Measurements from ENCODE around the gene SLC36A3.
"Not testable (repeated sequence)": the region's sequence is repeated elsewhere in the genome, so short reads cannot be mapped to it uniquely, and the experiment has no call there.

The SLC36A3 gene

GRCh38 chr5:151303666-151304065, at the start of gene SLC36A3:
SLC36A3 (minus strand) TSS chr5:151303766; CDS start chr5:151303354, 412 bp downstream.
- no peak for DNase-seq

- DNase-seq: no peak
Measured at GRCh38 chr5:151351671-151352070, 48.1 kb upstream of the SLC36A3 start.

- no peak for DNase-seq
Measured at GRCh38 chr5:151348789-151349188, 45.2 kb upstream of the SLC36A3 start.

GRCh38 chr5:151347369-151347768, 43.8 kb upstream of the SLC36A3 start, which contains the start of gene SLC36A2:
SLC36A2 (minus strand) TSS chr5:151347559; CDS start chr5:151347460, 99 bp downstream.
- DNase-seq: no peak

- DNase-seq: no peak
Measured at GRCh38 chr5:151345808-151346478, 42.4 kb upstream of the SLC36A3 start.

- DNase-seq: no peak
Measured at GRCh38 chr5:151345187-151345807, 41.7 kb upstream of the SLC36A3 start.

GRCh38 chr5:151344088-151344487, 40.5 kb upstream of the SLC36A3 start:
- no peak for DNase-seq

- no peak for DNase-seq
Measured at GRCh38 chr5:151340004-151340403, 36.4 kb upstream of the SLC36A3 start.

GRCh38 chr5:151338734-151339133, 35.2 kb upstream of the SLC36A3 start:
- DNase-seq: no peak

GRCh38 chr5:151332857-151333256, 29.3 kb upstream of the SLC36A3 start:
- no peak for DNase-seq

GRCh38 chr5:151328734-151329133, 25.2 kb upstream of the SLC36A3 start:
- no peak for DNase-seq

- DNase-seq: no peak
Measured at GRCh38 chr5:151327585-151327984, 24.0 kb upstream of the SLC36A3 start.

- DNase-seq: no peak
Measured at GRCh38 chr5:151326266-151326665, 22.7 kb upstream of the SLC36A3 start.

- DNase-seq: no peak
Measured at GRCh38 chr5:151320481-151320880, 16.9 kb upstream of the SLC36A3 start.

GRCh38 chr5:151318850-151319732, 15.5 kb upstream of the SLC36A3 start:
- peak; percentile 8 to 46 for DNase-seq

GRCh38 chr5:151317871-151318270, 14.3 kb upstream of the SLC36A3 start:
- DNase-seq: no peak

GRCh38 chr5:151315998-151316597, 12.5 kb upstream of the SLC36A3 start:
- DNase-seq: peak; percentile 17 to 71

GRCh38 chr5:151313357-151313756, 9.8 kb upstream of the SLC36A3 start:
- no peak for DNase-seq

GRCh38 chr5:151312756-151313324, 9.3 kb upstream of the SLC36A3 start:
- no peak for DNase-seq

GRCh38 chr5:151310932-151311331, 7.4 kb upstream of the SLC36A3 start:
- no peak for DNase-seq

- not testable (repeated sequence) for DNase-seq
Measured at GRCh38 chr5:151309821-151310220, 6.3 kb upstream of the SLC36A3 start.

- not testable (repeated sequence) for DNase-seq
Measured at GRCh38 chr5:151309266-151309665, 5.7 kb upstream of the SLC36A3 start.
